ENCODE data around the gene CALU.

CALU gene

GRCh38 chr7:128790315-128791041 lies 51.3 kb downstream of the CALU start:
- peak; percentile 81 for DNase-seq

GRCh38 chr7:128791121-128791971 lies 52.2 kb downstream of the CALU start, which contains the start of gene CCDC136:
Gene CCDC136, plus strand, starts transcription at chr7:128791968. Its CDS starts 444 bp downstream, at chr7:128792412.
- peak; percentile 82 for DNase-seq

- DNase-seq = no peak
These were observed 52.8 kb downstream of the CALU start for GRCh38 chr7:128791972-128792327.

GRCh38 chr7:128792471-128793180 lies 53.5 kb downstream of the CALU start:
- no peak for DNase-seq

GRCh38 chr7:128793181-128793547 lies 54.0 kb downstream of the CALU start:
- no peak for DNase-seq

GRCh38 chr7:128794020-128794419 lies 54.9 kb downstream of the CALU start:
- no peak for DNase-seq

- DNase-seq = no peak
These were observed 55.3 kb downstream of the CALU start for GRCh38 chr7:128794436-128794835.

- no peak for DNase-seq
These were observed 56.0 kb downstream of the CALU start for GRCh38 chr7:128795129-128795528.

- no peak for DNase-seq
These were observed 57.2 kb downstream of the CALU start for GRCh38 chr7:128796327-128796726.

GRCh38 chr7:128799451-128799850 lies 60.3 kb downstream of the CALU start:
- DNase-seq = no peak

GRCh38 chr7:128800567-128800966 lies 61.4 kb downstream of the CALU start:
- DNase-seq = no peak

GRCh38 chr7:128801003-128801402 lies 61.8 kb downstream of the CALU start:
- no peak for DNase-seq

- no peak for DNase-seq
These were observed 62.7 kb downstream of the CALU start for GRCh38 chr7:128801667-128802418.

GRCh38 chr7:128804484-128804883 lies 65.3 kb downstream of the CALU start:
- DNase-seq = no peak

GRCh38 chr7:128805225-128805624 lies 66.1 kb downstream of the CALU start:
- DNase-seq = no peak

GRCh38 chr7:128807191-128807590 lies 68.0 kb downstream of the CALU start:
- DNase-seq = peak; percentile 56

- no peak for DNase-seq
These were observed 70.2 kb downstream of the CALU start for GRCh38 chr7:128809363-128809762.

- no peak for DNase-seq
These were observed 71.3 kb downstream of the CALU start for GRCh38 chr7:128810473-128810872.

- no peak for DNase-seq
These were observed 71.8 kb downstream of the CALU start for GRCh38 chr7:128810997-128811396.

GRCh38 chr7:128811631-128812430 lies 72.7 kb downstream of the CALU start:
- no peak for DNase-seq

GRCh38 chr7:128812514-128813168 lies 73.5 kb downstream of the CALU start:
- no peak for DNase-seq

All from eye (tissue), 1 donor.